NCI-H526 treated with DMSO at 0.1 percent for 48 hours (cell line): Measurements from ENCODE around the gene VSIG4.

Experiments
- DNase-seq: peaks from one replicate; lab custom pipeline; 2025; lab: John Stamatoyannopoulos, UW

Gene VSIG4

DNA sequence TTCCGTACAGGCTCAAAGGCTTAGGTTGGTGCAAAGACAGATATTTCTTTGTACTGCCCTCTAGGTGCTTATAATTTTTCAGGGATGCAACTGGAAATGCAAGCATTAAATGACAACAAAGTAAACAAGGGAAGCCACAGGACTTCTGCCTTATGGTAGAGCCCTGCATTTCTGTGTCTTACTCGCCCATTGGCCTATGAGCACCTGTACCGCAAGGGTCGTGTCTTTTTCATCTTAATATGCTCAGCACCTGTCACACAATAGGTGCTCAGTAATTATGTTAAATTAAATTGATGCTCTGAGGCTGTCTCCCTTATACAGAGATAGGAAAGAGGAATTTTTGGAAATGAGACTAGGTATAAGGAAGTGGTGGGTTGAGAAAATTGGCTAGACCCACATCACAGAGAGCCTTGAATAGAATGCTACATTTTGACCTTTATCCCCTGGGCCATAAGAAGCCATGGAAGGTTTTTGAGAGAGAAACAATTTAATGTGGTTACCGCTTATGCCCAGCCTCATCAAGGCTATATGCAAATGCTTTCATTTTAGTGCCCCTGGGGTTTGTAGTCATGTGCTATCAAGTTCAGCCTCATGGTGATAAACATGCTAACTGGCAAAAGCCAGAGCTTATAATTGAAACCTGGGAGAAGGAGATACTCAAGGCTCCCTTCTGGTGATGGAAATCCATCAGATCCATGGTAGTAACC is 16.3 kb downstream of the VSIG4 start:
- no peak for DNase-seq

DNA sequence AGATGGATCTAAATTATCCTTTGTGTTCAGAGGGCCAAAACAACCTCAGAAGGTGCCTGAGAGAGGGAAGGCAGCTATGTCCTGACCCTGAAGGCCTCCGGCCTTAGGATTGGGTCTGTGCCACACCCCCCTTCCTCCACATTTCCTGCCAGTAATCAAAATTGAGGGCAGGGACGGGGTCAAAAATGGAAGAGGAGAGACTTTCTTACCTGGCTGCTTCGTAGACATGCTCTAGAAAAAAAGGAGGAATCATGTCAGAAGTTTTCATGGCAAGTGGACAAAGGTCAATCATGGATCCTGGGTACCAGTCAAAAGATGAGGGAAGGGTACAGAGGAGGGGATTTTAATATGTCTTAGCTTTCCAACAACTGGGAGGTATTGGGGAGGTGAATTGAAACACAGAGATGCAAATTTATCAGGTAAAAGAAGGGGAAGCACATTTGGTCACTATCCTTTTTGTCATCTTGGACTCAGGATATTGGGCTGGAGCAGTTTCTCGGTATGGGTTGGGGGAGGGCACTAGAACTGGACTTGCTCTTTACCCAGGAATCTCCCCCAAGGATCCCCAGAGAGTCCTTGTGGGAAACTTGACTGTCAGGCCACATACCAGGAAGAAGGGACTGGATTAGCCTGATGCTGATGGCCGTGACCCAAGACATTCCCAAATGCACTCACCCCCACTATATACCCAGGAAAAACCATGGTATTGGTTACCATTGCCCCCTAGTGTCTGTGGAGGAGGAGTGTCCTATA is 17.1 kb downstream of the VSIG4 start:
- DNase-seq = no peak

DNA sequence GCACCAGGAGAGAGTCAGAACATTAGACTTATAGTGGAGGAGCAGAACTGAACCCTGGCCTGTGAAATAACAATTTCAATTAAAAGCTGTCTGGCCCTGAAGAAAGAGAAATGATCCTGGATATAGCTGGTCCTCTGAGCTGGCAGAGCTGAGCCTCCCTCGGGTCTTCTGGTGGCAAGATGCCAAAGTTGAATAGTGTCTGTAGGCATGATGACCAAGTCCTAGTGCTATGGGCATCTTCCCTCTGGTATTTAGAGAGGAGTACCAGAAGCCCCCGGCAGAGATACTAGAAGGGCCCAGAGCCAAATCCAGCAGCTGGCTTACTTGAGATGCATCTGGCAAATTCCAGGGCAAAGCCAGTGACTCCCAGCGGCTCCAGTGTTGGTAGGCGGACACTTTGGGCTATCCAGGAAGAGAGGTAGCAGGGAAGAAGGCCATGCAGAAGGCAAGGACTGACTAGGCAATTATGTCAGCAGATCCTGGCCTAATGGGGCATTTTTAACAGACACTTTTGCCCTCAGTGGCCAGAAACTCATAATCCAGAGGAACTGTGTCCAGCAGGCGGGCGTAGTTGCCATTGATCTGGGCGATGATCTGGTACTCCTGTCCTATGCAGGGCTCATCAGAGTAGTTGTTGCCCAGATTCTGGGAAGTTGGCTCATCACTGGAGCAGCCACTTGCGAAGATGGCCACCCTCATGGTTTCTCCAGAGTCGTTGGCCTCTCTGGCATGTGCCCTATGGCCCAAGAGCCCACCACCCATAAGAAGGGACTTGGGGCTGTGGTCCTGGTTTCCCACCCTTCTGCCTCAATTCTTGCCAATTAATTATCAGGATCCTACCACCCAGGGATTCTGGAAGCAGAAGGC is 17.9 kb downstream of the VSIG4 start:
- DNase-seq = no peak

DNA sequence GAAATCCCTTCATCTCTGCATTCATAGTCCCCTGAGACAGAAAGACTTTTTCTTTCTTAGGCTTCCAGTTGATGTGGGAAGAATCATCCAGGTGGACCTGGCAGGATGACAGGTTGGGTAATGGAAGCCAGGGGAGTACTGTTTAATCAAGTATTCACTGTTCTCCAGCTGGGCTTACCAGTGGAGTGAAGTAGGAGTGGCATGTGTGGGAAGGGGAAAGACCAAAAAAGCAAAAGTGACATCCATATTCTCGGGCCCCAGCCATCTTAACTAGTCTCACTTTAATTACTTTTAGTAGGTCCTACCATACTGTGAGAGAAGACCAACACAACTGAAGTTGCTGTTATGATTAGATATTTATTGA is 18.5 kb downstream of the VSIG4 start:
- no peak for DNase-seq

DNA sequence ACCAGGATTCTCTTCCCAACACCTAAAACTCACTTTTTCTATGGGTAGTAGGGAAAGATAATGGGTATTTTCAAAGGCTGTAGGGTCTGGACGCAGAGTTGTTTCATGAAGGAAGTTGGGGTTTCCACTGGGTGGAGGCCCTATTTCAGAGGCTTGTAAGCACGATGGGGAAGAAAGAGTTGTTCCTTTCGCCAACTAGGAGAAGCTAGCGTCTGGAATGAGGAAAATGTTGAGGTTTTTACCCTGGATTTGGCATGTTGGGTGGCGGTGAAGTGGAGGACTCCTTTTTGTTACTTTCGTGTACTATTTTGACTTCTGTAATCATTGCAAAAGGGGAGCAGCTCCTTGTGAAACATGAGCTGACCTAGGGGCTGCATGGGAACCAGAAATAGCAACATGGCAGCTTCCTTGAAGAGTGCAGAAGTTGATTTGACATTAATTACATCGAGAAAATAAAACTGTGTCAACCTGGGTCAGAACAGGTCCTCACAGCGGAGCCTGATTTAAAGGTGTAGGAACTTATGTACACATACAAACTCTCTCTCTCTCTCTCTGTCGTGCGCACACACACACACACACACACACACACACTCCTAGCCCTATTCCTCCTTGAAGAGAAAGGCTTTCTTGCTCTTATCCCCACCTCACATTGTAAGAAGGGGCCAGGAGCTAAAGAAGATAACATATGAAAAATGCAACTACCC is 19.1 kb downstream of the VSIG4 start:
- no peak for DNase-seq

DNA sequence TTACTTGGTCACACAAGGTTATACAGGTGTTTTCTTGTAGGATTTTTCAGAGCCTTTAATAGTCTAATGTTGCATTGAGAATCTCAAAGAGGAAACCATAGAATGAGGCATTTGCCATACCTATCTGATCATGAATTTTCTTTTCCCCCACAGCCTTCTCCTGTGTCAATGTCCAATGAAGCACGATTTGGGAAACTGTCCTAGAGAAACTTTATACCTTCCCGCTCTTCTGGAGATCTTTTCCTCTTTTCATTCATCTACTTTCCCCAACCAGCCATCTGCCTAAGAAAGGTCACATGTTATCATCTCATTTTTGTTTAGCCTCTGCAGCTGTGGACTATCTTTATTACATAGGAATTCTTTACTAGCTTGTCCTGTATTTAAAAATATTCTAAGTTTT is 19.9 kb downstream of the VSIG4 start:
- no peak for DNase-seq

DNA sequence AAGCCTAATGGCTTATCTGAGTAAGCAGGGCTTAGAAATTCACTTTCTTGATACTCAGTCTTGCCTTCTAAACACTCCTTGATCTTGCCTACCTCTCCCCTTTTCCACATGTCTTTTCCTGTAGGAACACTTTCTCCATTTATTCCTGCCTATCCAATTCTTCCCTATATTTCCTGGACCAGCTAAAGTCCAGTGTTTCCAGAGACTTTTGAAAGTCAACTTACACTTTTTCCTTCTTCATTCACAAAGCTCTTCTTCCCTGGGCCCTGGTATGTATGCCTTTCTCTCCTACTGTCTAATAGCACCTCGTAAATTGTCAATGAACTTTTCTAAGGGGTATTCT is 20.6 kb downstream of the VSIG4 start:
- no peak for DNase-seq

DNA sequence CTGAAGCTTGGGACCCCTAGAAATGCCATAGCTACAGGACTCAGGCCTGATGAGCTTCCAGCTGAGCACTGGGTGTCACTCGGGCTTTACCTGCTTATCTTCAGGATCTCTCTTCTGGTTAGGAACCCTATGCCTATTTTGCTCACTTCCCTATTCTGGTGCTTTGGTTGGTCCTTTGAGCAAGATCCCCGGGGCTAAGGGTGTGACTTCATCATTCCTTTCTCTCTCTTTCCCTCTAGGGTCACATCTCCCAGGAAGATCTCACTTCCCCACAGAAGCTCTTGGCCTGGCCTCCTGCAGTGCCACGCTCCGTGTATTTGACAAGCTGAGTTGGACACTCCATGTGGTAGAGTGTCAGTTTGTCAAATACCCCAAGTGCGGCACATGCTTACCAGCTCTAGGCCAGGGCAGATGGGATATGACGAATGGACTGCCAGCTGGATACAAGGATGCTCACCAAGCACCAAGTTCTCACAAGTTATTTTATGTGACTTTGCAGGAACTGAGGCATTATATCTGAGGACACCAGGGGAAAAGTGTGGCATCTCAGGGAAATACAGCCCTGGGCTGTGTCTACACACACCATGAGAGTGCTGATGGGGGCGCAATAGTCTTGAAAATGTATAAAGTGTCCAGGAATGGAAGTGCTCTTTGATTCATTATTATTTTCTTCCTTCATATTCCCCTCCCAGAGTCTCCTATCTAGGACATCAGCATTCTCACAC is 21.1 kb downstream of the VSIG4 start:
- DNase-seq = no peak

DNA sequence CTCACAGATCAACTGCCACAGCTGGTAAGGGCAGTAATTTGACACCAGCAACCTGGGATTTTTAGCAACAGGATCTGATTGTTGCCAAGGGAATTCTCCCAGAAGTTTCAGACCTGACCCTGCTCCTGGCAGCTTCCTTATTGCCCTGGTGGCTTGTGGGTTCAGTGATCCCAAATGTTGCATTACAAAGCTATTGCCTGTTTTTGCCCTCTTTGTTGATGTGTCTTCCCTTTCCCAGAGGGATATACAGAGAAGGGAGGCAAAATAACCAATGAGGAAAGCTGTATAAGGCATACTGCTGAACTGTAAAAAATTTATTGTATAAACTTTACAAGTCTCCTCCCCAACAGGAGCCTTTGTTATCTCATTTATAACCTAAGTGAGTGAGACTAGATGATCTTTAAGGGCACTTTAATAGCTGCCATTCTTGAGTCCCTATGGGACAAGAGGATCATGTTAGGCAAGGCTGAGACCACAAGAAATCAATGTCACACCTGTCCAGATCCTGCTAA is 22.2 kb downstream of the VSIG4 start:
- DNase-seq = no peak

DNA sequence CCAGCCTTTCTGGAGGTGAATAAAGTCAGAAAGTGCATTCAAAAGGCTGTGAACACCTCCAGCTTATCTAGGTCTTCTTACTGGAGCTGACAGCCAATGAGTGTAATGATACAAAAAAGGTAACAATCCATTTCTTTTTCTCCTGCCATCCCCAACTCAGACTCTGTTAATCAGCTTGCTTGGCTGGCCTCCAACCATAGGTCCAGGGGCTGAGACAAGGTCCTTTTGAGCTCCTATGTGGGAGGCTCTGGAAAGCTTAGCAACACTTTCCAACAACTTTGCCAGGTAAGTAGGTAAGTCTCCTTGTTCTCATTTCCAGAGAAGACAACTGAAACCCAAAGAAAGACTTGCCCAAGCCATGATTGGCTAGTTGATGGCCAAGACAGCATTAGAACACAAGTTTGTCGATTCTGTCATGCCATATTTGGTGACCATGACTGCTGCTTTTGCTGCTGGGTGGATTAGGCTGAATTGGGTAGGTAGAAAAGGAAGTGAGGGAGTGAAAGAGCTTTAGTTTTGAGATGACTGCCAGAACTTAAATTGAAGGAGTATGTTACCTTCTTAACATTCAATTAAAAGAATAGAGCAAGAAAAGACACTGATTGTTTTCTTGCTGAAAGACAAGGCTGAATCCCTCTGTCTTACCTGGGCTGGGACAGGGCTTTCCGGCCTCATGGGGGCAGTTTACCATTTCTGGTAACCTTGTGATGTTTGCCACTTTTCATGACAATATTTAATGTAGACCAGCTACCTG is 22.8 kb downstream of the VSIG4 start:
- no peak for DNase-seq

DNA sequence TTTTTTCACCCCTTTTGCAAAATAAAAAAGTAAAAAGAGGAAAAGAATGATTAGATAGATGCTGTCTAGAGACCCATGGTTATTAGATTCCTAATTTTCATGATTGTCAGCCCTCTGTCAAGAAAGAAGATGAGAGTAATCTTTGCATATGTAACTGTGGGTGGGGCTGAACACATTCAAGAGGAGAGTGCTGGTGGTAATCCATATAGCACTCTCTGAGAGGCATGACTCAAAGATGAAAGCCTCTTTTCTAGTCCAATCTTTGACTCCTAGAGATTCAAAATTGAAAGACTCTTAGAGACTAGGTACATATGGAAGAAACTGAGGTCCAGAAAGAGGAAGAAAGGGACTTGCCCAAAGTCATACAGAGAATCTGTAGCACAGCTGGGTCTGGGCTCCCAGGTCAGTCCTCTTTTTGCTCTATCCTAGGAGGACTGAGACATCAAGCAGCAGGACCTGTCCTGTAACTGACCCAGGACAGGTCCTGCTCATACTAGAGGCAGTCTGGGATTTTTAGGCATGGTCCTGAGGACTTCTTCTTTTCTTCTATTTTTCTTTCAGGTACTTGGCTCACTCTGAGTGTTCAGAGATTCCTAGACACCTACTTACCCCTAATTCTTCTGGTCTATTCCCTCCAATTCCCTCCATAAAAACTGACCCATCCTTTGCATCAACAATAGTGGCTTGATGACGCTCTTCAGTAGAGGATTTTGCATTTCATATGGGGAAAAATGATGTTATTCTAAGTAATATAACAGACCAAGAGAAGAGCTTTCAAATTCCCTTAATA is 23.8 kb downstream of the VSIG4 start:
- DNase-seq = no peak

DNA sequence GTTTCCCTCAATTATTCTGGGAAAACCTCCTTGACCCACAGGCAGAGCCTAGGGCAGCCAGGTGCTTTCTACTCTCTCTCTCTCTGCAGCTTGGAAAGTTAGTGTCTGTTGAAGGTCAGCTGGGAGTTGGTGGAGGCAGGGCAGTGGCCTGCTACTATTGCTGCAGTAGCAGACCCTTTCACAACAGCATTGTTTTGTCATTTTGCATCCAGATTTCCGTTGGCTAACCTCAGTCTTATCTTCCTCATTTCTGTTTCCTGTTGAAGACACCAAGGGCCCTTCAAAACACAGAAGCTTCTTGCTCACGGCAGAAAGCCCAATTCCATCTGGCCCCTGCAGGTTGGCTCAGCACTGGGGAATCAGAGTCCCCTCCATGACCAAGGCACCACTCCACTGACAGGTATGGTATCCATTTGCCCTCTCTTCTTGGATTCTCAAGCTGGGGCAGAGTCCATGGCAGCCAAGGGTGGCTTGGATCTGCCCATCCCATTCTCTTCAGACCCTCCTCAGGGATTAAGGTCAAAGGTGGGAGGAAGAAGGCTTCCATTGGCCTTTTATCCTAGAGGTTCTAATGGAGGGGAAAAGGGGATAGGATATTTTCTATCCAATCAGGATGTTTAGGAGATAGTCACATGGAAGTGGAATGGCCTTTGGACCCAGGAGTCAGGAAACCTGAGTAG is 24.6 kb downstream of the VSIG4 start:
- no peak for DNase-seq

DNA sequence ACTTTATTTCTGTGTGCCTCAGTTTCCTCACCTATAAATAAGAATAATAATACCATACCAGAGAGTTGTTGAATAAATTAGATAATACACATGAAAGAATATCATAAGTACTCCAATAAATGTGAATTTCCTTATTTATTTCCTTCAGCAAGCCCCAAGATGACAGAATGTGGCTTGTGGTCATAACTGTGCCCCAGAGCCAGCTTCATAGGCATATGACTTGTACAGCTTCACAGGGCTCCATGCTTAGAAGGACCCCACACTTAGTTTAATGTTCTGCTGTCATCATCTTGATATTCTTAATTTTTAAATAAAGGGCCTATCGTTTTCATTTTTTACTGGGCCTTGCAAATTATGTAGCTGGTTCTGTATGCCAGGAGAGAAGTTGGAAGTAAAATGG is 25.3 kb downstream of the VSIG4 start:
- no peak for DNase-seq

DNA sequence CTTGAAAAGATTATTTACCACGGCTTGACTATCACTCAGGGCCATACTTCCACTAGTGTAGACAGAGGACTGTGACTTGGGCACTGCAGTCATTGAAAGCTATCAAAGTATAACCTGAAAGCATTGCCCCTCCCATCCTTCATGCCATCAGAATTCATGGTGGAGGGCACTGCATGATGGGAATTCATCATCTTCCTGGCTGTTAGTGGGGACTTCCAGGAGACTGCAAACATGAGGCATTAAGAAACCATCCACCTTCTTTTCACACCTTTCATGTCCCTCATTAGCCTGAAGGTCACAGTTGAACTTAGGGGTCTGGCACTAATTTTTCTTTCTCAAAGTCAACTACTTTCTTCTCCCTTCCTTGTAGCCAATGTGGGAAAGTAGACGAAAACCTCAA is 25.8 kb downstream of the VSIG4 start:
- no peak for DNase-seq

DNA sequence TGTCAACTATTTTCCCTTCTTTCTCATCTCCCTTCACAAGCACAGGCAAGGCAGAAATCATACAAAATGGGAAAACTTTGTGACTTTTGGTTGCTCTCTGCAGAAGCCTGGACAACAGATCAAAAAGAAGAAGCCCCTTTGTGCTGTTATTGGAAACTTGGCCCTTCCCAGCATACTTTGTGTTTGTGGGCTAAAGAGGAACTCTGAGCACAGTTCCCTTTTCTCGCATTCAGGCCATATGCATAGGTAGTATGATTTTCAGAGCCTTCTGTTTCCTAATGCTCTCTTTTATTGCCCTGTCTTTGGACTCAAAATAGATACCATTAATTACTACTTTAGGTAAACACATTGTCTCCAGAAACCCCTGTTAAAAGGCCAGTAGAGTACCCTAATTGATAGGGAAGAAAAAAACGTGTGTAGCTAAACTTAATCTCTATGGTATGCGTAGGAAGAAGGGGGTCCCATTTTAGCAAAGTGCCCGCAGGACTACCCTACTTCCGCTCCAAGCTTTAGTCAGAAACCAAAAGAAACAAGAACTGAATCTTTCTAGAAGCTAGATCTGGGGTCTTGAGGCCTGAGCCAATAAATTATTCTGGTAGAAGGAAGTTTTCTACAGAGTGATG is 26.6 kb downstream of the VSIG4 start:
- no peak for DNase-seq

DNA sequence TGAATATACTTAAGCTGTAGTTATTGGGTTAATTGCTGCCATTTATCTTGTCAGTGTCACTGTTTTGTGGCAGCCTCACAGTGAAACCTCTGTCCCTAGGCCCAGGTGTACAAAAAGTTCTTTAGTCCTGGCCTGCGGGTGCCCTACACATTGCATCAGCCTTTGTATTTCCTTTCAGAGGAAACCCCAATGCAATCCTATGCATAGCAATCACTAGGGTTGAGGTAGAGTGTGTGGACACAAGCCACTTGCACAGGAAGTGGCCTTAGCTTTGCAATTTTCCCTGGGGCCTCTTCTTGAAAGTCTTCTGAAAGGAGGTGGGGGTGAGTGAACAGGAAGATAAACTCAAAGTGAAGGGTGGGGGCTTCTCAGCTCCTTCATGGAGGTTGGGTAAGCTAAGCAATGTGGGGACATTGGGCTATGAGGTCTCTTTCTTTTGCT is 27.8 kb downstream of the VSIG4 start:
- no peak for DNase-seq

DNA sequence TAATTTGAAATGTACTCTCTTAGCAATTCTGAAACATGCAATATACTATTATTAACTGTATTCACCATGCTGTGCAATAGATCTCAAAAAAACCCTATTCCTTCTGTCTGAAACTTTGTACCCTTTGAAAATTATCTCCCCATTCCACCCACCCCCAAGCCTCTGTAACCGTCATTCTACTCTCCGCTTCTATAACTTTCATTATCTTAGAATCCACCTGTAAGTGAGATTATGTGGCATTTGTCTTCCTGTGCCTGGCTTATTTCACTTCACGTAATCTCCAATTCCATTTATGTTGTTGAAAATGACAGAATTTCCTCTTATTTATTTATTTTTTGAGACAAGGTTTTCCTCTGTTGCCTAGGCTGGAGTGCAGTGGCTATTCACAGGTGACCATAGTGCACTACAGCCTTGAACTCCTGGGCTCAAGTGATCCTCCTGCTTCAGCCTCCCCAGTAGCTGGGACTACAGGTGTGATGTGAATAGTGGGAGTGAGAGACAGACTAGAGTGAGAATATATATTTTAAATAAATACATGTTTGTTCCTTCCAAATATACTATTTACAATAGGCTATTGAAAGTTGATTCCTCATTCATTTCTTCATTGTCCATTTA is 30.5 kb downstream of the VSIG4 start:
- no peak for DNase-seq

DNA sequence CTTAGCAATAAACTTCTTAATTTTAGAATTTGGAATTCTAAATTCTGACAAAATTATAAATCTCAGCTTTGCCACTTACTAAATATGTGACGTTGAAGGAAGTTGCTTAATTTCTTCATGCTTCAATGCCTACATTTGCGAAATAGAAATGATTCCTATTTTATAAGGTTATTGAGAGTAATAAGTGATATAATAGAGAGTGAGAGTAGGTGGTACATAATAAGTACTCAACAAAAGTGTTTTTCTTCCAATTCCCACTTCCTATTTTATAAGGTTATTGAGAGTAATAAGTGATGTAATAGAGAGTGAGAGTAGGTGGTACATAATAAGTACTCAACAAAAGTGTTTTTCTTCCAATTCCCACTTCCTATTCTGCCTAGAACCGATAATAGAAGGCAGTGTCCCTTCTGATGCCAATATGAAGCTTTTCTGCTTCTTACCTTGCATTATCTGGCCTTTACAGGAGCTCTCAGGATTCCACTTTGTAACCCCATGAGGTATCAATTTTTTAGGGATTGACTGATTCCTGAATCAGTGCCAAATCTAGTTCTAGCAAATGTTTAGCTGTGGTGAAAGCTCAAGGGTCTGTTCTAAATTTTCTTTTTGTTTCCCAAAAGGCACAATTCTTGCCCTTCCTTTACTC is 31.4 kb downstream of the VSIG4 start:
- no peak for DNase-seq
